GM18867 (cell line): Measurements from ENCODE around the gene SLC6A13.
"Not testable (repeated sequence)": the region's sequence is repeated elsewhere in the genome, so short reads cannot be mapped to it uniquely, and the experiment has no call there.

Experiments used
- ATAC-seq: cut with Tn5 transposase; IDR thresholded peaks from one replicate; pipeline ENCODE4 v1.9.1; 2021; ENCODE audit warnings: mild to moderate bottlenecking, moderate library complexity; ENCODE audit not compliant: unreplicated experiment

SLC6A13 gene

DNA sequence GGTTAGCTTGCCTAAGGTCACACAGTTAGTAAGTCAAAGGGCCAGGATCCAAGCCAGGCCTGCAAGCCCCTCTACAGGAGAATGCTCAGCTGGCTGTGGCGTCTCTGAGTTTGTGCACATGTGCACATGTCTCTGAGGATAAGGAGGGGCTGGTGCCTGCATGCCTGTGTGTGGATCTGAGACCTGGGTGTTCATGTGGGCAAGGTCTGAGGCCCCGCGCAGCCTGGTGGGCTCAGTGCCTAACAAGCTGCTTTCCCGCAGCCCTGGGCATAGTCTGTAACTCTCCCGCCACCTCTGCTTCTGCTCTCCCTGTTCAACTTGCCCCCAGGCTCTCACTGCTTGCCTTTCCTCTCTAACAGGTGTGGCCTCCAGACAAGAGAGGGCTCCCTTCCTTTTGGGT, 44.4 kb downstream of the SLC6A13 start:
- ATAC-seq: no peak

- not testable (repeated sequence) for ATAC-seq
Observed at GRCh38 chr12:217029-217428, 45.6 kb downstream of the SLC6A13 start.

DNA sequence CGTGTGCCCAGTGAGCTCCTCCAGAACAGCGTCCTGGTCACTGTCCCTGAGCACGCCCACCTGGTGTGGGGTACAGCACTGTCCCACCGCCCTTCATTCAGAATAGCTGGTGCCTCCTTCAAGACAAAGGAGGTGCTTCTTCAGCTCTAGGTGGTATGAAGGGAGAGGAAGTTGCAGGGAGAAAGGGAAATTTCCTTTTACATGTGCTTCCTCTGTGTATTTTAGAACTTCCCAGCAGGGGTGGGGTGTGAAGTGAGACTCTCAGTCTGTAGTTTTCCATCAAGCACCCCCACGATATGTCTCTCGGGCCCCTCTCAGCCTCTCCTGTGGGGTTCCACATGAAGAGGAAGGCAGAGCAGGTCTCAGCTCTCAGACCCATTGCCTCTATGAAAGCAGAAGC, 47.5 kb downstream of the SLC6A13 start:
- no peak for ATAC-seq

- no peak for ATAC-seq
Observed at GRCh38 chr12:214003-214741, 48.5 kb downstream of the SLC6A13 start, which contains the start of gene SLC6A12. SLC6A12 (minus strand) TSS chr12:214157; CDS start chr12:209986, 4,171 bp downstream.

DNA sequence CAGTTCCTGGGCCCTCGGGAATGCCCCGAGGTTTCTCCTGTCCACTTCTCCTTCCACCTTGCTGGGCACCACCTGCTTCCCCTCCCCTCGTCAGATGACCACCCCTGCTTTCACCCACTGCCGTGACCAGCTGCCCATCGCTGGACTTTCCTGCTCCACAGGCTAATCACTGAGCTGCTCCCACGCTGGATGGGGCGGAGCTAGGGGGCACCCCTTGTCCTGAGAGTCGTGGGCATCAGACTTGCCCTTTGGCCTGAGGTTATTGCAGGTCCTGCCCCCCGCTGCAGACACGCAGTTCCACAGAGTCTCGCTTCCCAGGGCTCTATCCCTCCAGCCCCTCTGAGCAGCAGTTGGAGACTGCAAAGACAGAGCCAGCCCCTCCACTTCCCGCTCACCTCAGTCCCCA, 49.1 kb downstream of the SLC6A13 start:
- ATAC-seq: no peak

- no peak for ATAC-seq
Observed at GRCh38 chr12:212715-213526, 49.7 kb downstream of the SLC6A13 start.

- peak; percentile 54 for ATAC-seq
Observed at GRCh38 chr12:212415-212714, 50.3 kb downstream of the SLC6A13 start.

GRCh38 chr12:211639-212414, 50.8 kb downstream of the SLC6A13 start:
- no peak for ATAC-seq

- ATAC-seq: no peak
Observed at GRCh38 chr12:211142-211465, 51.5 kb downstream of the SLC6A13 start.

DNA sequence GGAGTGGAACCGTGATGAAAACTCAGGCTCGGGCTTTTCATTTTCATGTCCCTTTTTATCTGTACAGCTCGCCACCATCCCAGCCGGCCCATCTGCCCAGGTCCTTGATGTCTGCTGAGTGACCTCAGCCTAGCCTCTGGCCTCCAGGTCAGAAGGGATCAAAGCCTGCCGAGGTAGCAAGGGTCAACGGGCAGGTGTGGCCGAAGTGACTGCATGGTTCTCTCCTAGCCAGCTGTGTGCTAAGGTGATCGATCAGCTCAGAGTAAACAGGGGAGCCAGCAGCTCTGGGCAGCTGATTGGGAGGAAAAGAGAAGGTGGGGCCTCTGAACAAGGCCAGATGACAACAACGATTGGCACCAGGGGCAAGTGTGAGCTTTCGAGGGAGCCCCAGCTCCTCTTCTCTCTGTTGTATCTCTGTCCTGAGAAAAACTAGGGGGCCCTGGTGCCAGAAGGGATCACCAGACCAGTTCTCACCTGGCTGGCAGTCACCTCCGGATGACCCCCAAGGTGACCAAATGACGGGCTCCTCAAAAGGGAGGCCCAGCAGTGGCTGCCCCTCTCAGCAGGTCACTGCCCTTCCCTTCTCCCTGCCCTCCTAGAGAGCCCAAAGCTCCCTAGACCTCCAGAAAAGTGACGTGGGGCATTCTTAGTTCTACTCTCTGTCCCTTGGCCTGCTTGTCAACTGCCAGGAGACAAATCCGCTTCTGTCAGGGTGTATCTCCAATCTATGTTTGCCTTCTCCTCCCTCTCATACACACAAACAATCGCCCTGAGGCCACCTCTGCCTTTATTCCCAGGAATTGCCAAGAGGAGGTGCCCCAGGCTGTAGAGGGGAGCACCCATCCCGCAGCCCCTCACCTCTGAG, 52.1 kb downstream of the SLC6A13 start:
- ATAC-seq: no peak

DNA sequence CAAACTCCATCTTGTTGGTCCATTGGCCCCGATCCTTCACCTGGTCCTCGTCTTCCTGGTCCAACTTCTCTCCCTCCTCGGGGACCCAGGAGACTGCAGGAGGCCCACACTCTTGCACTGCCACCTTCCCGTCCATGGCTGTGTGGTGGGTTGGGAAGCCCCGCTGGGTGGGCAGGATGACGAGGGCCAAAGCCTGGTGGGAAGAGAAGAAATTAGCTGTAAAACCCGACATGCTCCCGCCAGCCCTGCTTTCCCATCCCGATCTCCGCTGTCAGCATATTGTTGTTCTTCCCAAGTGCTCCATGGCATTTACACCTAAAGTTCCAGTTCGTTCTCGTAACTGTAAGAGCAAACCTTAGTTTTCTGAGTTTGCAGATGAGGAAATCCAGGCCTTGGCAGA, 52.8 kb downstream of the SLC6A13 start:
- no peak for ATAC-seq

- ATAC-seq: no peak
Observed at GRCh38 chr12:209246-209645, 53.4 kb downstream of the SLC6A13 start.

- no peak for ATAC-seq
Observed at GRCh38 chr12:208813-209212, 53.8 kb downstream of the SLC6A13 start.

- ATAC-seq: no peak
Observed at GRCh38 chr12:207804-208203, 54.8 kb downstream of the SLC6A13 start.

DNA sequence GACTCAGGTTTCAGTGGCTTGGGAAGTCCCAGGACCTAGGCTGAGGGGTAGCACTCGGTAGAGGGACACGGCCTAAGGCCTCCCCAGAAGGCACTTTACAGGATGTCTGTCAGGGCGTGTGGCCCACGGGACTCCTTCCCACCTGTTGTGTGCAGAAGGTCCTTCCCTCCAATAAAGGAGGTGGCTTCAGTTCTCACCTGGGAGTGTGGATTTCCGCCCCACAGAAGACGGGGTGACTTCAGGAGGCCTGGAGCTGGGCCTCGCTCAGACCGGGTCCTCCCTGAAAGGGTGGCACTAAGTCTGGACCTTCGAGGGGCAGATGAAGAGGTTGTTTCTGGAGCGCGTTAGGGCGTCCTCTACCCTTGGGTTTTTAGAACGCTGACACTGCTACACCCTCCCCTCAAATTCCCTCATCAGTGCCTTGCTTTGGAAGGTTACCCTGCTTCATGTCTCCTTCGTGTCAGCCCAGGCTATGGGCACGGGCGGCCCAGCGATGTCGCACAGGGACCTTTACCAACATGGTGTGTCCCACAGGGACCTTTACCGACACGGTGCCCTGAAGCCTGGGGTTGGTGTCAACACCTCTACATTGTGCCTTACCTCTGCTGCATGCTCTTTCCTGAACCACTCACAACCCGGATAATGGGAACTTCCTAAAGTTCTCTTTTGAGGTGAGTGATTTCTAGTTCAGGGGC, 55.7 kb downstream of the SLC6A13 start:
- ATAC-seq: no peak

DNA sequence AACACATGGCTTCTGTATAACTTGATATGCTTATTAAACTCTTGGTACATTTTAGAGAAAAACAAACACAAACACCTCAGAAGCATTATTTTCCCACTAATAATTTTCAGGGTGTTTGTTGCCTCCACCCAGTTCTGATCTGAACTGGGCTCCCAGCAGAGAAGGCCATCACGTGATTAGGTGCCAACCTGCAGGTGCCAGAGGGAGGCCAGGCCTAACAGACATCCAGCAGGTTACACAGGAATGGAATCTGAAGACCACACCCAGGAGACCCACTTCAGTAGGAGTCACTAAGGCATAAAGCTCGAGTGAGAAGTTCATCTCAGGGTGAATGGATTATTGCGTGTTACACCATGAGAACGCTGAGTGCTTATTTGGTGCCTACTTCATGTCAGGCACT, 57.6 kb downstream of the SLC6A13 start:
- ATAC-seq: no peak

DNA sequence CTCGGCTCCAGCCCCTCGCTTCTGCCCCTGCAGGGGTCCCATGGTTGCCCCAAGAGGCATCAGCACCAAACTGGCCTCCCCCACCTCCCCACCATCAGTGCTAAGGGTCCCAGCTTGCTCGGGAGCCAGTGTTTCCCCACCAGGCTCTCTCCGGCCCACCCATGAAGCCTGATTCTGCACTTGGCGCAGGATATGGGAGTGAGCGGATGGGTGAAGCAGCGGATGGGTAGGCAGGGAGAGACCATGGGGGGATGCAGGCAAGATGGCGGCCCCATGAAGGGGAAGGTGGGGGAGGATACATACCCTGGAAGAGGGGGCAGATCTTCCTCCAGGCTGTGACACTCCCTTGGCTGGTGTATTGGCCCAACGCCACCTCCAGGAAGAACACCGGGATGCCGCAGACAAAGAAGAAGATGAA, 58.4 kb downstream of the SLC6A13 start:
- no peak for ATAC-seq

- ATAC-seq: no peak
Observed at GRCh38 chr12:203462-204260, 59.0 kb downstream of the SLC6A13 start.

DNA sequence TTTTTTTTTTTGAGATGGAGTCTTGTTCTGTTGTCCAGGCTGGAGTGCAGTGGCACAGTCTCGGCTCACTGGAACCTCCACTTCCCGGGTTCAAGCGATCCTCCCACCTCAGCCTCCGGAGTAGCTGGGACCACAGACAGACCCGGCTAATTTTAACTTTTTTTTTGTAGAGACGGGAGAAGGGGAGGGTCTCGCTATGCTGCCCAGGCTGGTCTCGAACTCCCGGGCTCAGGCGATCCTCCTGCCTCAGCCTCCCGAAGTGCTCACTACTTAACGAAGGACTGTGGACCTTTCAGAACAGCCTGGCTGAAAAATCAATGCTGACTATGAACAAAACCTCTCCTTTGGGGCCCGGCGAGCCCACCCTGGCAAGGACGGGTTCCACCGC, 59.6 kb downstream of the SLC6A13 start:
- ATAC-seq: no peak
